NCI-H128 (cell line): ENCODE results near the gene MPZL2.
"Not testable (repeated sequence)": the region's sequence is repeated elsewhere in the genome, so short reads cannot be mapped to it uniquely, and the experiment has no call there.

Experiments used
- DNase-seq: peaks from one replicate; lab custom pipeline; 2025; ENCODE audit not compliant: unreplicated experiment; lab: John Stamatoyannopoulos, UW

The MPZL2 gene

DNA sequence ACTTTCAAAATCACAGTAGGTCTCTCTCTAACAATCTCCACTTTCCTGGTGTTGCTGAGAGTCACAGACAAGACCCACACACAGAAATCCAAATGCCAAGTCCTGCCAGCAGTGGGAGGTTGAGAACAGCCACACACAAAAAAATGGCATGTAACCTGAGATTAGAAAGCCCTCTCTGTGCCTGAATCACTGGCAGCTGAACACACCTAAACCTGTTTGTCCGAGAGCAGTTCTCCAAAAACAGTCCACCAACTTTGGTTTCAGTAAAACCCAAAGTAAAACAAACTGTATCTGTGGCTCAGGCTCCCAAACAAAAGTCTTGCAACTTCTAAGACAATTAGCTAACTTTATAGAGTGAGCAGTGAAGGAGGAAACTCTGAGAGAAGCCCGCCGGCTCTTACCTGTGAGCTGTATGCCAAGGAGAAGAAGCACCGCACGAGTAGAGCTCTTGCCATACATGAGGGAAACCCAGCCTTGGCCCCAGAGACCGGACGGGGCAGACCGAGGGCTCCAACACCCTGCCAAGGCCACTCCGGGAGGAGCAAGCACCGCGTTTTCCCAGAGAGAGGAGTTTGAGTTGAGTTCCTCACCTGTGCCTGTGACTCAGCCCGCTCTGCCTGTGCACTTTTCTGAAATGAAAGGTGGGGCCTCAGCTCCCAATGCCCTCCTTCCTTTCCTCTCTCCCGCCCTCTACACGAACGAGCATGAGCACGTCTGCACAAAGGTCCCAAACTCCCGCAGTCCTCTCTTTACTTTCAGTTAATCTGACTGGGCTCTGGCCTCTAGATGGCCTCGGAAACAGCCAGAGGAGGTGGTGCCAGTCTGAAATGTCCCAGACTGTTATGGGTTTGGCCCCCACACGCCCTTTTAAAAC, at the start of gene MPZL2:
TSS of gene MPZL2 (minus strand) at position 603 of the 874 bp plus-strand sequence. CDS start at position 459, 144 bp downstream.
- DNase-seq, result no peak

DNA sequence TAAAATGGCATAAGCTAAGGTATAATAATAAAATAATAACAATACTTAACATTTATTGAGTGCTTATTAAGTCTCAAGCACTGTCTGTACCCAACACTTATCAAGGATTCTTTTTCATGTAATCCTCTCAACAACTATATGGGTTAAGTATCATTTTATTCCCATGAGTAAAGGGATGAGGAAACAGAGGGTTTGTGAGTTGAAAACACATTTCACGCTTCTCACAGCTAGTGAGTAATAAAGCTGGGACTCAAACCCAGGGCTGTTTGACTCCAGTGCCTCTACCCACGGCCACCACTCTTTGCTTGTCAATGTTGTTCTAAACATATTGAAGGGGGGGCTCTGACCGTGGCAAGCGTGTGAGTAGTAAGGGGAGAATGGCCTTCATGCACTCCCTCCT, 49.1 kb upstream of the MPZL2 start:
- DNase-seq, result no peak

DNA sequence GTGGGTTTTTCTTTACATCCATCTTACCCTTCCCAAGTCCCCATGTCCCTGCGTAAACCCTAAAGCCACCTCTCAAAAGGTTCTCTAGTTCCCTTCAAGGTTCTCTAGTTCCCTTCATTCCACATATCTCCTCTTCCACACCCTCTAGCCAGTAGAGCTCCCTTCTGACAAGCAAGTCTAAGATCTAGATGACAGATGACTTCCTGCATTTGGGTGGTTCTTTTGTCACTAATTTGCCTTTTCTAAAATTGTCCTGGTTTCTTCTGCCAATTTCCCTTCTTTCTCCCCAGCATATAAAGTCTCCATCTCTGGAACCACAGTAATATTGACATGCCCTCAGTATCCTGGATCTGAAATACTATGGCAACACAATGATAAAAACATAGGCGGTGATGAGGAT, 48.2 kb upstream of the MPZL2 start:
- DNase-seq, result no peak

DNA sequence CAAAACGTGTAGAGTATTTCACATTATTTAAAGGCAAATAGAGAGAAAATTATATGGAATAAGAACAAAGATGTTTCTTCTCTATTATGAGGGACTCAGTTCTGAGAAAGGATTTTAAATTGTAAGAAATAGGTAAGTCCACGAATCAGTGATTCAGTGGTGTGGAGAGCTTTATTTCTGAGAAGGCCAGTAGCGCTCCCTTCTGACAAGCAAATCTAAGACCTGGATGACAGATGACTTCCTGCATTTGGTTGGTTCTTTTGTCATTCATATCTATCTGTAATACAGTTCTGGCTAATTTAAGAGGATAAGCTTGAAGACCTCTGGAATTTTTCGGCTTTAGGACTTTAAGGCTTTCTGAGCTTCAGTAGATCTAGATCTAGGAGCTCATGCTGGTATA, 47.4 kb upstream of the MPZL2 start:
- DNase-seq, result no peak

DNA sequence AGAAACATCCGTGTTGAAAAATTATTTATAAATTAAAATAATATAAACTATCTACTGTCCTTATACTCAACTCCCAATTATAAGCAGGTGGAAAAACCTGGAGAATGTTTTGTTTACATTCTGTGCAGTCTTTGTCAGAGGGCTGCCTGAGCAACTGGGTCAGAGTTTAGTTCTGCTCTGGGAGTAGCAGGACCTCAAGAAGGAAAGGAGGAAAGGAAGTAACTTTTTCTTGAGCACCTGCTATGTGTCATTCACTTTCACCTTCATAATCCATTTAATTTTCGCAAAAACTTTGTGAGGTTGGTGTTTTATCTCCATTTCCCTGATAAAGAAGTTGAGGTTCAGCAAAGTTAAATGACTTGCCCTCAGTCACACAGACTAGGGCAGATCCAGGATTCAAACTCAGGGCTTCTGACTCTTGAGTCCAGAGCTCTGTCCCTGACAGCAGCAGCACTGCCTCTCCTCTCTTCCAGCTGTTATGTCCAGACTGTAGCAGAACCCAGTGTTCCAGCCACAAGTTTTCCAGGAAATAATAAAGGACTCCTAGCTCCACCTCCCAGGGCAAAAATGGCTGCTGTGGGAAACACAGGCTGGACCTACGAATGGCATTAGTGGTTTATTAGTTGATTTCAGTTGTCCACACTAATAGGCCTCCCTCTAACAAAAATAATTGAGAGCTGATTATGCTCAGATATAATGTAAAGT, 46.8 kb upstream of the MPZL2 start:
- DNase-seq, result no peak

DNA sequence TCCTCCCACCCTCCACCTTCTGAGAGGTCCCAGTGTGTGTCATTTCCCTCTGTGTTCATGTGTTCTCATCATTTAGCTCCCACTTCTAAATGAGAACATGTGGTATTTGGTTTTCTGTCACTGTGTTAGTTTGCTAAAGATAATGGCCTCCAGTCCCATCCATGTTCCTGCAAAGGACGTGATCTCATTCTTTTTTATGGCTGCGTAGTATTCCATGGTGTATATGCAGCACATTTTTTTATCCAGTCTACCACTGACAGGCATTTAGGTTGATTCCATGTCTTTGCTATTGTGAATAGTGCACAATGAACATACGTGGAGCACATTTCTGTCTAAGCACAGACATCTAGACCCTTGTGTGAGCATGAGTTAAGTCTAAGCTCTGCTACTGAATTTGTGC, 46.2 kb upstream of the MPZL2 start:
- DNase-seq, result no peak

DNA sequence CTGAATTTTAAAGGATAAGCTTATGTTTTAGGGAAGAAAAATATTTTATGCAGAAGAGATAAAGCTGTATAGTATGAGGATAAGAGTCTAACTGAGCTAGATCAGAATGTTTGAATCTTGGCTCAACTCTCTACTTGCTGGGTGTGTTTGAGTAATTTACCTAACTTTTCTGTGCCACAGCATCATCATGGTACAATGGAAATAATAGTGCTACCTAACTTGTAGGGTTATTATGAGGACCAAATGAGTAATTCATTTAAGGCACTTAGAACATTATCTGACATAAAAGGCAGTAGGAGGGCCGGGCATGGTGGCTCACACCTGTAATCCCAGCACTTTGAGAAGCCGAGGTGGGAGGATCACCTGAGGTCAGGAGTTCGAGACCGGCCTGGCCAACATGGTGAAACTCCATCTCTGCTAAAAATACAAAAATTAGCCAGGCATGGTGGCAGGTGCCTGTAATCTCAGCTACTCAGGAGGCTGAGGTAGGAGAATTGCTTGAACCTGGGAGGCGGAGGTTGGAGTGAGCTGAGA, 45.0 kb upstream of the MPZL2 start:
- not testable (repeated sequence) for DNase-seq

DNA sequence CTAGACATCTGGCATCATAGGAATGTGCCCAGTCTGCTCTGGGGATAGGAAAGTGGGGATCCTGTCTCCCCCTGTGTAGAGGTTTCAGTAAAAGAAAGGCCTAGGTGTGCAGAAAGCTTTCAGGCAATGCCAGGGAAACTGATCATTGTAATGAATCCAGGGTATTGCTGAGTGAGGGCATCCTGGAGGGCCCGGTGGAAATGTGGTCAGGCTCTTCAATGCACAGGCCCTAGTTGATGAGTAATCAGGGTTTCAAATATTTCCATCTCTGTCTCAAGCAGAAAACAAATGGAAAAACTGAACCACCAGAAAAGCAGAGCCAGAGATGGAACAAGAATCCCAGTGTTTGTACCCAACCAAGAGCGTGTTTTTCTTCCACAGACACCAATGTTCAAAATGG, 42.5 kb upstream of the MPZL2 start:
- DNase-seq, result no peak

DNA sequence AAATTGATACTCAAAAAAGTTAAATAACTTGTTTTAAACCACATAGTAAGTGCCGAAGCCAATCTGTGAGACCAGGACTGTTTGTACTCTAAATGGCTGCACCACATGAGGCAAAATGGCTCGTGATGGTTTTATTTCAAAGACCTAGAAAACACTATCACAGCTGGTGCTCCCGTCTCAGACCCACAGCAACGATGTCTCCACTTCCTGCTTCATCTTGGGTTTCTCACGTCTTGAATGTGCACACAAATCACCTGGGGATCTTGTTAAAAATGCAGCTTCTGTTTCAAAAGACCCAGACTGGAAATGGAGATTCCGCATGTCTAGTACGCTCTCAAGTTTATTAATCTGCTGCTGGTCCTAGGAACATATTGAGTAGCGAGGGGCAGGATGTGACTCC, 41.6 kb upstream of the MPZL2 start:
- DNase-seq, result no peak

DNA sequence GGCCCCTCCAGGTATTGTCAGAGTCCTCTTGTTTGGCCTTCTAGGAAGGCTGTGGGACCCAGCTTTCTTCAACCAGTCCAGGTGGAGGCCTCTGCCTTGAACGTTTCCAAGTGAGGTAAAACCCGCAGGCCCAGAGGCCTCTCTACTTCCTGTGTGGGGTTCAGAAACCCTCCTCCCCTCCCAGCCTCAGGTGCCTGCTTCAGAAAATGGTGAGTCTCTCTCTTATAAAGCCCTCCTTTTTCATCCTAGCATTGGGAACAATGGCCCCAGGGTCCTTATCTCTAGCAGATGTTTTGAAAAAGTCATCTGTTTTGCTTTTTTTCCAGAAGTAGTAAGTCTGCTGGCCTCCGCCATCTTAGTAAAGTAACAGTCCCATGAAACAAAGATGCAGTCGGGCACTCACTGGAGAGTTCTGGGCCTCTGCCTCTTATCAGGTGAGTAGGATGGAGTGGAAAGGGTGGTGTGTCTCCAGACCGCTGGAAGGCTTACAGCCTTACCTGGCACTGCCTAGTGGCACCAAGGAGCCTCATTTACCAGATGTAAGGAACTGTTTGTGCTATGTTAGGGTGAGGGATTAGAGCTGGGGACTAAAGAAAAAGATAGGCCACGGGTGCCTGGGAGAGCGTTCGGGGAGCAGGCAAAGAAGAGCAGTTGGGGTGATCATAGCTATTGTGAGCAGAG, 40.6 kb upstream of the MPZL2 start, which contains the start of gene CD3E:
TSS of gene CD3E (plus strand) at position 163 of the 681 bp plus-strand sequence. CDS start at position 386, 223 bp downstream.
- no peak for DNase-seq

DNA sequence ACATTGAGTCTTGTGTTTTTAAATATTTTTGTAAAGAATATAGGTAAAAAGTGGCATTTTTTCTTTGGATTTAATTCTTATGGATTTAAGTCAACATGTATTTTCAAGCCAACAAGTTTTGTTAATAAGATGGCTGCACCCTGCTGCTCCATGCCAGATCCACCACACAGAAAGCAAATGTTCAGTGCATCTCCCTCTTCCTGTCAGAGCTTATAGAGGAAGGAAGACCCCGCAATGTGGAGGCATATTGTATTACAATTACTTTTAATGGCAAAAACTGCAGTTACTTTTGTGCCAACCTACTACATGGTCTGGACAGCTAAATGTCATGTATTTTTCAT, 40.1 kb upstream of the MPZL2 start:
- DNase-seq, result no peak

DNA sequence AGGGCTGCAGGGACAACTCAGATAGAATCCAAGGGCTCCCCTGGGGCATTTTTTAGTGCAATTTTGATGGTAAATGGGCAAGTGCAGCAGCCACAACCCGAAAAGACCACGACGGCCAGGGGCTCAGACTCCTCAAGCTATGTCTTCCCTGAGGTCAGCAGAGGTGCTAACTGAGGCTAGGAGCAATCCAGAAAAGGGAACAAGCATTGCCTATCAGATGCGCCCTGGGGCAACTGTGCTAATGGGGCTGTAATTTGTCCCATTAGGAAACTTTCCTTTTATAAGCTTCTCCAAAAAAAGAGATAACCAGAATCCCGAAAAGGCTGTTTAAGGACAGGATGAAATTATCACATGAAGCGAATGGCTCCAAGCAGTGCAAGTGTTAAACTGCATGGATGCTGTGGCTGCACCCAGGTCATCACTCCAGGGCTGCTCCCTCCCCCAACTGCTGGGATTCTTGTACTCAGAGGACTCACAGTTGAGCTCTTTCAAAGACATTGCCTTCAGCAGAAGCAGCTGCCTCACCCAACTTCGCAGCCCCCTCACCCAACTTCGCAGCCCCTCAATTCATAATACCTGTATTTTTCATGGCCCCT, 37.6 kb upstream of the MPZL2 start:
- no peak for DNase-seq

DNA sequence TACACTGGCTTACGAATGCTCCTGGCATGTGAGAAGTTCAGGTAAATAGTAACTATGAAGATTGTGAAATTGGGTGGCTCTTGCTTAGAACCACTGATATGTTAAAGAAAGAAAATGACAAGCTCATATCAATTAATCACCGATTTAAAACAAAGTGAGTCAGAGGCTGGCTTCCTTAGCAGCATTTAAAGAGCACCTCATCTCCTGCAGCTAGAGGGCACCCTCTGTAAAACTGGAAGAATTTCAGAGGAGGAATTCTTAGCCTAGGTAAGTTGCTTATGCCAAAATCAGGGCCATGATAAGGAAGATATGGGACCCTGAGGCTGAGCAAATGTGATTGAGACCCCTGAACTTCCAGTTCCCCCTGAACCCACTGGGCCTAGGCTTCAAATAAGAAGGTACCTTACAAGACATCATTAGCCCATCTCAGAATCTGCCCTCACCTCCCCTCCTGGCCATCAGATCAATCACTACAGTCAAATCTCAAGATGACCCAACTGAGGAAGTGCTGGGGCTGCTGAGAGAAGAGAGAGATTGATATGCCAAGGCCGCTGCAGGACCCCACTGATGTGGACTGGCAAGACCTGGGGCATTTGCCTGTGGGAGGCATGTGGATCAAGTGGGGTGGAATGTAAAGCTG, 31.8 kb upstream of the MPZL2 start:
- DNase-seq, result no peak

DNA sequence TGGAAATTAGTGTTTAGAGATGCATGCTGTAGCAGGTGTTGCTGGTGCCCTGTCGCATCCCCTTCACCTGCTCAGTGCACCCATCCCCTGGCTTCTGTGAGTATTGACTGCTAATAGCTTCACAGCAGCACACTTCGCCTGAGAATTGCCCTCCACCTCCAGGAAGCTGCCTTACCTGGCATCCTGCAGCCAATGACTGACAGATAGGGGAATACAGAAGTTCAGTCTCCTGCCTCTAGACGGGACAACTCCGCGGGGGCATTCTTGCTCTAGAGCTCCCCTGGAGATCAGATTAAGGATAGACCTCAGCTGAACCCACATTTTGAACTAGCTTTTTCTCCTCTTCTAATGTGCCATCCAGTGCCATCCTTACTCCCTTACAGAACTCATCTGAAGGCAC, 31.1 kb upstream of the MPZL2 start:
- no peak for DNase-seq

DNA sequence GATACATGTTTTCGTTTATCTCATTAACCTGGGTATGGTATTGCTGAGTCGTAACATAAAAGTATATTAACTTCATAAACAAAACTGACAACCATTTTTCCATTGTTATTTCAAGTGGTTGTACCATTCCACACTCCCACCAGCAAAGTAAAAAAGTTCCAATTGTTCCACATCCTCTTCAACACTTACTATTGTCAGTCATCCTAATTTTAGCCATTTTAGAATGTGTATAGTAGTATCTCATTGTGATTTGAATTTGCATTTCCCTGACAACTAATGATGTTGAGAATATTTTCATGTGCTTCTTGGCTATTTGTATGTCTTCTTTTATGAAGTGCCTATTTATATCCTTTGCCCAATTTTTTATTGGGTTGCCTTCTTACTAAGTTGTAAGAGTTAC, 30.0 kb upstream of the MPZL2 start:
- no peak for DNase-seq

DNA sequence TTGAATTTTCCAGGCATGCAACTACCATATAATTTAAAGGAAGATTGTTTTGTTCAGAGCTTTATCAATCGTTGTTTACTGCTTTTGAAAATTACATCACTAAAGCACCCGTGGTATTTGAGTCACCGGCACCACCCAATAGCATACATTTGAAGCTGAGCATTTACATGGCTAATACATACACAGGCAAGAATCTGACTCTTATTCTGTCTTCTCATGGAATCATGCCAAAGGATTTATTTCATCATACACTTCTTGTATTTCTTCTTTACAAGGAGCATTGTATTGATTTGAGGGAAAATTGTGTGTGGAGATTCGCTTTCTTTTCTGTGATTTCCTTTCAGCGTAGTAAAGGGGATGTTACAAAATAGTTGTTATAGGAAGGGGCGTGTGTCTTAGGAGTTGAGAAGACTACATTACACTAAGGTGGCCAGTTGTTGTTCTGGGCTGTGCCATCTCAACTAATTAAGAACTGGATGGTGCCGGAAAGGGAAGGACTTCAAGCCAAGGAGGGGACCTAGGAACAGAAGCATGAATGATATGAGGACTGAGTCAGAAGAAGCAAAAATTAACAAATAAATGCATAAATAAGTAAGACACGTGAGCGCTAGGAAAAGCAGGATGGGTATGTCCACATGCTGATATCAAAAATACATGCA, 27.5 kb upstream of the MPZL2 start:
- no peak for DNase-seq

DNA sequence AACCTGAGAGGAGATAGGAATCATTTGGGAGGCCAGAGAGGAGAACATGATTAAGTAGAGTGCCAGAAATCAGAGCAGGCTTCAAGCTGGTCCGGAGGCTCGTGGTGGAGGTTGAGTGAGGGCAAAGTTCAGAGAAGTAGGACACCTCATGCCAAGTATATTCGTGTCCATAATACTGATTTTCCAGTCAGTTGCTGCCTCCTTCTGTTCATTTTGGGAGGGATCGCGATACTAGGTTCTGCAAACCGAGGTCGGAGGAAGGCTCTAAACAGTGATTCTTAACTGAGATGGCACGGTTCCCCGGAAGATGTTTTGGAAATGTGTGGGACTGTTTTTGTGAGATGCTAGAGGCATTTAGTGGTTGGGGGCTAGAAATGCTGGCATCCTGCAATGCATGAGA, 26.8 kb upstream of the MPZL2 start:
- DNase-seq, result no peak

DNA sequence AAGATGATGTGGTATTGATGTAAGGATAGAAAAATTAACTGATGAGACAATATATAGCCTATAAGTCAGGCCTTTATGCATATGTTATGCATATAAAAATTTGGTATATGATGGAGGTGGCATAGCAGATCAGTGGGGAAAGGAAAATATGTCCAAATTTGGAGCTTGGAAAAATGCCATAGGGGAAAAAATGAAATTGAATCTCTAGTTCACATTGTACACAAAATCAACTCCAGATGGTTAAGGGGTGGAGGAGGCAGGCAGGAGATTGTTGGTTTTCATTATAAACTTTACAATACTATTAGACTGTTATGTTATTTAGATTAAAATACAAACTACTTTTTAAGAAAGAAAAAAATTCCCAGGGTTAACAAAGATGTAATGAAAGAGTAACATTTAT, 25.3 kb upstream of the MPZL2 start:
- DNase-seq, result no peak

DNA sequence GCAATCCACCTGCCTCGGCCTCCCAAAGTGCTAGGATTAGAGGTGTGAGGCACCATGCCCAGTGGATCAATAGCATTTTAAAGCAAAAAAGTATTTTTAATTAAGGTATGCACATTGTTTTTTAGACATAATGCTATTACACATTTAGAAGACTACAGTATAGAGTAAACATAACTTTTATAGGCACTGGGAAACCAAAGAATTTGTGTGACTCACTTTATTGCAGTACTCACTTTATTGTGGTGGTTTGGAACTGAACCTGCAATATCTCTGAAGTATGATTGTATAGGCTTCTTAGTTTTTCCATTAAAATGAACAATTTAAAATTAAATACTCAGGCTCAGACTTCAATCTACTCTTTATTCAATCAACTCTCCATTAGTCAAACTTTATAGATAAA, 22.9 kb upstream of the MPZL2 start:
- DNase-seq, result no peak

DNA sequence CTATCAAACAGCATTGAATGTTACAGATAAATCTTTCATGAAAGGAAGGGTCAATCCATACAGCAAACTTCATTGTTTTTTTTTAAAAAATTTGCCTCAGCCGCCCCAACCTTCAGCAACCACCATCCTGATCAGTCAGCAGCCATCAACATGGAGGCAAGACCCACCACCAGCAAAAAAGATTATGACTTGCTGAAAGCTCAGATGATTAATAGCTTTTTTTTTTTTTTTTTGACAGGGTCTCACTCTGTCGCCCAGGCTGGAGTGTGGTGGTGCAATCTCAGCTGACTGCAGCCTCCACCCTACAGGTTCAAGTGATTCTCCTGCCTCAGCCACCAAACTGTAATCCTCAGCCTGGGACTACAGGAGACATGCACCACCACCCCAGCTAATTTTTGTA, 22.4 kb upstream of the MPZL2 start:
- DNase-seq, result no peak
